ENCODE results near the gene ROGDI.

Gene ROGDI

DNA sequence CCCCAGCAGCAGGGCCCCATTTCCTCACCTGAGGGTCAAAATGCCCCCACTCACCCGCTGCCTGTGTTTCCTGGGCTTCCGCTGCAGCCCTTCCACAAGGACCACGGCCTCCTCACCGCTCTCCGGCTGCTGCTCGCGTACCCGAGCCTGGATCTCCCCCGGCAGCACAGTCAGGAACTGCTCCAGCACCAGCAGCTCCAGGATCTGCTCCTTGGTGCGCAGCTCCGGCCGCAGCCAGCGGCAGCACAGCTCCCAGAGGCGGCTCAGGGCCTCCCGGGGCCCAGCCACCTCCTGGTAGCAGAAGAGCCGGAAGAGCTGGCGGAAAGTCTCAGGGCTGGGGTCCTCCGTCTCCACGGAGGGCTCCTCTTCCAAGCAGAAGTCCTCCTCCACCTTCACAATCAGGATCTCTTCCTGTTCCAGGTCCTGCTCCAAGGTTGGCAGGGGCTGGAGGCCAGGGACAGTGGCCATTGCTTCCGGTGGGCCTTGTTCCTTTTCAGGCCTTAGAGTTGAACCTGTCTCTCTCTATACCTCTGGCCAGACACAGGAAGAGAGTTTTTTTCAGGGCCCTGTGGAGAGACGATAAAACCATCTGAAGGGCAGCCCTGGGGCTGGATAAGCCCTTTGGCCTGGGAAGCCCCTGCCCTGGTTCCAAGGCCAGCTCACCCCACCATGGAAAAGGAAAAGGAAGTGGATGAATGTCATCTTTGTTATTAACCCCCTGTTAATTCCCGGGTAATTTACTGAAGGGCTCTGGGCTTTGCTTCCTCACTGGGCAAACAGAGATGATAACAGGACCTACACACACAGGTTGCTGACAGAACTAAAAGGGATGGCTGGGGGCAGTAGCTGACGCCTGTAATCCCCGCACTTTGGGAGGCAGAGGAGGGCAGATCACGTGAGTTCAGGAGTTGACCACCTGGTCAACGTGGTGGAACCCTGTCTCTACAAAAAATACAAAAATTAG, 36.6 kb downstream of the ROGDI start:
- no peak for DNase-seq

DNA sequence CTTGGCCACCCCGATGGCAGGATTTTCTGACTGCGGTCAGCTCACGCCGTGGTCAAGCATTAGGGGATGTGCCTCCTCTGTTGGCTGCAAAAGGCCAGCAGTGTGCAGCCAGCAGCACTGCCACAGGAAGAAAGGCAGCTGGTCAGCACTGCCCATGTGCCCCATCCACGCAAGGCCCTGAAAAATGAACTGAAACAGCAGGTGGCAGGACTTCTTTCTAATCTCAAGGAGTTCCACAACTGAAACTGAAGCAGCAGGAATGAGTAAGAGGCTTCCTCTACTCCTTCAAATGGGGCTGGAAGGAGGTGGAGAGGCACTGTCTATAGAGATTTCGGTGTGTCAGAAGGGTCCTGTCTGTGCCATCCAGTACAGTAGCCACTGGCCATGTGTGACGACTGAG, 38.6 kb downstream of the ROGDI start:
- DNase-seq: no peak

DNA sequence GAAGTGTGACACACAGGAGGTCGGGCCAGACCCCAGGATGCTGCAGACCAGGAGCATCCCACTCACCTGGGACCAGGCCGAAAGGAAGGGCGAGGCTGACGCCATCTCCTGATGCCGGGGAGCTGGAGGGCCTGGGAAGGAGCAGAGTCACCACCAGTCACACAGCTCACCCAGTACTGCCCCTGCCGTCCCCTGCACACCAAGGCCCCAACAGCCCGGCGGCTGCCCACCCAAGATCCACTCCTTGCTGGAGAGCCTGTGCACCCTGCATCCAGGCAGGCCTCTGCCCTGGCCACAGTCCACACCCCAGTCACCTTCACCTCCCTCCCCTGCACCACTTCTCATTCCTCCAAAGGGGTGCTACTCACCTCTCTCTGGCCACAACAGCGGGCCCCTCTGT, 40.2 kb downstream of the ROGDI start:
- DNase-seq: no peak

DNA sequence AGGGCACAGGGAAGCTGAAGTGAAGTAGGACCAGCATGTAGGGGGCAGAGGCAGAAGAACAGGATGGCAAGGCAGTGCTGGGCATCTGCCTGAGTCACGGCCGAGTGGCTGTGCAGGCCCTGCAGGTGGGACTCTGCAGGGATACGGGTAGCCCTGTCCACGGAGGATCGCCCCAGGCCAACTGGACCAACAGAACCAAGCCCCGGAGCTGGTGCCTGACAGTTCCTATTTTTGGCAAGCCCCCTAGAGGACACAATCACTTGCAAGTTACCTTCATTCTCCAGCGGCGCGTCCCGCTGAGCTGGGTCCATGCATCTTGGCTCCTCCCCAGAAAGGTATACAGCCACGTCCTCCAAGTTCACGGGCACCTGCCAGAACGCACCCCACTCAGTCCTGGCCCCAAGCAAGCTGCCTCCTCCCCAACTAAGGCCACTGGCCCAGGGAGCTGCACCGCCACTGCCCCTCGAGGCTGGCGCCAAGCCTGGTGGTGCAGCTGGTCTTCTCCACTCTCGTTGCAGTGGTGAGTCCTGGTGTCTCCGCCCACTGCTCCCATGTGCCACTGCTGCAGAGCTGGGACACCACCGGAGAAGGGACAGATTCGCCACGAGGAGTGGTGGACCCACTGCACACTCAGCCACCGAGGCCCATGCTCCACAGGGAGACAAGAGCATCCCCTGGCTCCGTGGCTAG, 42.1 kb downstream of the ROGDI start:
- no peak for DNase-seq

DNA sequence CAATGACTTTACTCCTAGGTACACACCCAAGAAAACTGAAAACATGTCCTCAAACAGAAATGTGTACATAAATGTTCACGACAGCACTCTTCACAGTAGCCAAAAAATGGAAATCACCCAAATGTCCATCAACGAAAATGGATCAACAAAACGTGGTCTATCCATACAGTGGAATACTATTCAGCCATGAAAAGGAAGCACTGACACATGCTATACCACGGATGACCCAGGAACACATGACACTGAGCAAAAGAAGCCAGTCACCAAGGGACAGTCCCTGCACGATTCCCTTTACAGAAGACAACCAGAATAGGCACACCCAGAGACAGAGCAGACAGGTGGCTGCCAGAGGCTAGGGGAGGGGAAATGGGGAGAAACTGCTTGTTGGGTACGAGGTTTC, 46.7 kb downstream of the ROGDI start:
- DNase-seq: no peak

DNA sequence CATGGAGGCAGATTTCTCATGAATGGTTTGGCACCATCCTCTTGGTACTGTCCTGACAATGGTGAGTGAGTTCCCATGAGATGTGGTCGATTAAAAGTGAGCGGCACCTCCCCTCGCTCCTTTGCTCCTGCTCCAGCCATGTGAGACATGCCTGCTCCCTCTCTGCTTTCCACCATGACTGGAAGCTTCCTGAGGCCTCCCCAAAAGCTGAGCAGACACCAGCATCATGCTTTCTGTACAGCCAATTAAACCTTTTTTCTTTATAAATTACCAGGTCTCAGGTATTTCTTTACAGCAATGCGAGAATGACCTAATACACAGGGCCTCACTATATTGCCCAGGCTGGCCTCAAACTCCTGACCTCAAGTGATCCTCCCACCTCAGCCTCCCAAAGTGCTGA, 47.6 kb downstream of the ROGDI start:
- DNase-seq: no peak

DNA sequence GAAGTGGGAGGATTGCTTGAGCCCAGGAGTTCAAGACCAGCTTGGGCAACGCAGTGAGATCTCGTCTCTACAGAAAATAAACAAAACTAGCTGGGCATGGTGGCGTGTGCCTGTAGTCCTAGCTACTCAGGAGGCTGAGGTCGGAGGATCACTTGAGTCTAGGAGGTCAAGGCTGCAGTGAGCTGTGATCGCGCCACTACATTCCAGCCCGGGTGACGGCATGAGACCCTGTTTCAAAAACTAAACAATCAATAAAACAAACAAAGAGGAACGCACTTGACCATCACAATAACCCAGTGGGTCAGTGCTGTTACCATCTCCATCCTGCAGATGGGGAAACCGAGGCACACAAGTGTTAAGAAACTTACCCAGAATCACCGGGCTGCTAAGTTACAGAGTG, 49.2 kb downstream of the ROGDI start:
- no peak for DNase-seq

DNA sequence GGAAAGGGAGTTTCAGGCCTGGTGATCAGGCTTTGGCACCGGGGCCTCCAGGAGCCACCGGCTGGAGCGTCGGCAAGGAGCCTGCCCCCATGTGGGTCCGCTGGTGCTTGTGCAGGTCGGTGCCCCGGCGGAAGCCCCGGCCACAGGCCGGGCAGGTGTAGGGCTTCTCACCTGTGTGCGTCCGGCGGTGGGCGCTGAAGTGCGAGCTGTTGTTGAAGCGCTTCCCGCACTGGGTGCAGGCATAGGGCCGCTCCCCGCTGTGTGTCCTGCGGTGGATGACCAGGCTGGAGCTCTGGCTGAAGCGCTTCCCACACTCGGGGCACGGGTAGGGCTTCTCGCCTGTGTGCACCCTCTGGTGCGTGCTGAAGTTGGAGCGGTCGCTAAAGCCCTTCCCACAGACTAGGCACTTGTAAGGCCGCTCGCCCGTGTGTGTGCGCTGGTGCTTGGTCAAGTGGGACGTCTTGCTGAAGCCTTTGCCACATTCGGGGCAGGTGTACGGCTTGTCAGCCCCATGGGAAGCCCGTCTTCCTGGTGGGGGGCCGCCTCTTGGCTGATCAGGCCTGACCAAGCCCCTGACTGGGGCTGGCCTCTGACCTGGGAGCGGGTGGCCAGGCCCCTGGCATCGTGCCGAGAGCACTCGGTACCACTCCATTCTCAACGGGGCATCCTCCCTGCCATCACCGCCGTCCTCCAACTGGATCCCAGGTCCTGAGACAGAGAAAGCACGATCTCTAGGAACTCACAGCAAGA, 49.9 kb downstream of the ROGDI start:
- DNase-seq: no peak

DNA sequence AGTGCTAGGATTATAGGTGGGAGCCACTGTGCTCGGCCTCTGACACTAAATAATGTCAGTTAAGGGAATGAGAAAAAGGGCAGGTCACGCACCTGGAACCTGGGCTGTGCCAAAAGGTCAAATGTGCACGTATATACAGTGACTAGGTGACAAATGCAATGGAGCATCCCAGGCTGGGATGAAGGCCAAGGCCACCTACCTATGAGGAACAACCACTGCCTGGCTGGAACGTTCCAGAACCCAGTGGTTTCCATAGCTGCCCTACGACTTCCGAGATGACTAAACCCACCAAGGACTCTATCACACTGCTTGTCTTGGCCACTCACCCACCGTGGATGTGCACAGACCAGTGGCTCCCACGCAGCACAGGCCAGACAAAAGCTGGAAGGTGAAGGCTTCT, 51.5 kb downstream of the ROGDI start:
- no peak for DNase-seq

DNA sequence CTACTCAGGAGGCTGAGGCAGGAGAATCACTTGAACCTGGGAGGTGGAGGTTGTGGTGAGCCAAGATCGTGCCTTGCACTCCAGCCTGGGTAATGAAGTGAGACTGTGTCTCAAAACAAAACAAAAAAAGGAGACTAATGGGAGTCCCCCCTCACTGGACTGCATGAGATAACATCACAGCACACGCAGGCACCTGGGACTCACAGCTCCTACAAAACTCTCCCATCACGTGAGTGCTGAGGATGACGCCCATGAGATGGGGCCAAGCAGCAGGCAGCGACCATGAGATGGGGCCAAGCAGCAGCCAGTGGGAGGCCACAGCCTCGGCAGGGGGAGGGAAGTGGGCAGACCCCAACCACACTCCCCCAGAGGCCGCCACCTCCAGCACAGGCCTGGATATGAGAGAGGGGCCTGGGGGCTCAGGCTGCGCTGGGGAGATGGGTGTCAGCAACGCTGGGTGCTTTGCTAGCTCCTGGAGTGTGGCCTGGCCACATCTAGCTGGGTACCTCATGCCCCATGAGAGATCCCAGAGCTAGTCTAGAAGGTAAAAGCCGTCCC, 52.7 kb downstream of the ROGDI start:
- no peak for DNase-seq

DNA sequence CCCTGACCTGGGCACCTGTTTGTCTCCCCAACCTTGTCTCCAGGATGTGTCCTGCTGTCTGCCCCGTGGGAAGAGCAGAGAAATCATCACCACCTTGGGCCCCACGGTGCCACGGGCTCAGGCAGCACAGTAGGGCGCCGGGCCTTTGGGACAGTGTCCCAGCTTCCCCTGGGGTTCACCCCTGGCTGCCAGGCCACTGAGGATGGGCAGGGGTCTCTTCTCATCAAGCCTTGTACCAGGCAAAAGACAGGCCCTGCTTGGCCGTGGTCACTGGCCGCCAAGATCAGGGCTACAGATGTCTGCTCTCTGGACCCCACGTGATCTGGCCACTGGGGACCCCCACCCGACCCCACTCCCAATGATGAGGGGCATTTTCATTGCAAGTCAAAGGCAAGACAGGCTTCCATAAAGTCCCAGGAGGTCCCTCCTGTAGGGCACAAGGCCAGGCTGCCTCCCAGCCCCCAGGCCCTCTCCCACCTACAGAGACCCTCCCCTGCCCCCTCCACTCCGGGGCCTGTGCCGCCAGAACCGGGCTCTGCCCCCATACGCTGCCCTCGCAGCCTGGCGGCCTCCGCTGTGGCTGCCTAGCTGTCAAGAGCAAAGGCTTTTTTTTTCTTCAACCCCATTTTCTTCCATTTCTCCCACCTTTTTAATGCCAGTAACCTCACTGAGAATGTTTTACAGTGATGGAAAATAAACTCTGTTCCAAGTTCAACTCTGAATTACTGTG, 53.6 kb downstream of the ROGDI start:
- no peak for DNase-seq

DNA sequence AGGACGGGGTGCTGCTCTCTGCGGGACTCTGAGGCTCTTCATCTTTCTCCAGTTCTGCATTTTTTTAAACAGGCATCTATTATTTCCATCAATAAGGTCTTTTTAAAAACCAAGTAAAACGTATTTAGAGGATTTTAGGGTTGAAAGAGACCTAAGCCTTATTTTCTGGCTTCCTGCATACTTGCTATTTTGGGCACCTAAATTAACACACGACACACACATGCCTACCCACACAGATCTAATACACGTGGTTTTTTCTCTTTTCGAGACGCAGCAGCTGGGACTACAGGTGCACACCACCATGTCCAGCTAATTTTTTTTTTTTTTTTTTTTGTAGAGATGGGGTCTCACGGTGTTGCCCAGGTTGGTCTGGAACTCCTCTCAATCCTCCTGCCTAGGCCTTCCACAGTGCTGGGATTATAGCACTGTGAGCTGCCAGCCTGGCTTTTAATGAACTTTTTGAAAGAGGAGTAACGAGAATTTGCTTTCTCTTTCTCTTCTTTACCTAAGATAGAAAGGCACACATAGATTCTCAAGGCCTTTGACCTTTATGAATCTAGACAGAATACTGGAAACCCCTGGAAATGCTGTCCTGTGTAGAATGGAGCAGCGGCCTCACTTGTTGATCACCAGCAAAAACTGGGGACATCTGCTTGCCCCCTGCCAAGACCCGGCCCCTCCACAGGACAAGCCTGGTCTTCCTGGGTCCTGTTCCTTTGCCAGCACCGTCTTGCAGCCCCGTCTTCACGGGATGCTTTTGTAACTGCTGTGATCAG, 54.3 kb downstream of the ROGDI start:
- DNase-seq: no peak

DNA sequence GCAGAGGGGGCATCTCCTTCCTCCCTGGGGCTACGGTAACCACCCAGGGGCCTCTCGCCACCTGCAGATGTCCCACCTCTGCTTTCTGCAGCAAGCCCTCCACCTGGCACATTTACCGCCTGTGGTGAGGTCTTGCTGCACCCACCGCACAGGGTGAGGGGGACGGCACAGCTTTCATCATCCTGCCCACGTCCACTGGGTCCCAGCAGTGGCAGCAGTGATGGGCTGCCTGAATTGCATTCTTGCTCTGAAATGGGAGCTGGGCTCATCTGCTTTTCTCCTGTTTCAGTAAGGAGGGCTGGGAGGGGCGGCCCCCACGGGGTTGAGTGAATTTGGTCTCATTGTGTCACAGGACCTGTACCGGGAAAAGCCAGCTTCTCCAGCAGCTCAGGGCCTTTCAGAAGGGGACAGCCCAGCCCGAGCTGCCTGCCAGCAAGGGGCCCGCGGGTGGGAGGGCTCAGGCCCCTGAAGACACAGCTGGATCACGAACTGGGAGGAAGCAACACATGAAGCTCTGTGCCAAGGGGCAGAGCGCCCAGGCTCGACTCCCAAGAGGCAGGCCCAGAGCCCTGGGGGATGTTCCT, 55.4 kb downstream of the ROGDI start:
- no peak for DNase-seq
